Measurements from ENCODE around the gene LPIN1. TPM values are rescaled to one million over a fixed set of nuclear protein-coding genes. Genes with fewer than 3 reads are reported as not detected.

Gene LPIN1
- total and polyA plus RNA-seq, 4 donors = 10.1 to 27.4 (median 13.4) TPM

DNA sequence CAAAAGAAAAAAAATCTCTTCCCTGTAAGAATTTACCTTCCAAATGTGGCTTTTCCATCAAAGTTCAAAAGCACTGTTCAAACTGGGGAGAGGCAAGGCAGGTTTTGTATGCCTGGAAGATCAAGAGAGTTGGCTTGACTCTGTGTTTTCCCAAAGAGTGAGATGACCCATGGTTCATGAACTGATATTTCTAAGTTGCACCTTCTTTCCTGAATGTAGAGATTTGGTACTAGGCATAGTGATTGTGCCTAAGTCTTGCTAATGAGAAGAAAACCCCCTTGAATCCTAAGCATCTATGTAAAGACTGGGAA is 23.4 kb upstream of the LPIN1 start:
- no peak overlapping the region for H3K9ac ChIP-seq (ENCODE audit: low read depth in 1 of 2, low read length in 2 of 2)
- no peaks in the 10 kb centered on the region for H3K9me3 ChIP-seq (ENCODE audit: control insufficient read depth in 4 of 4, low read length in 3 of 4)
- H3K4me3 ChIP-seq (ENCODE audit: low read depth in 1 of 3, low read length in 3 of 3) = no peak overlapping the region
- no peaks in the 10 kb centered on the region for H3K36me3 ChIP-seq (ENCODE audit: control insufficient read depth in 4 of 4, insufficient read depth in 3 of 4, low read depth in 1 of 4, low read length in 3 of 4)
- H3K4me1 ChIP-seq (ENCODE audit: control insufficient read depth in 4 of 4, insufficient read depth in 4 of 4, low read length in 3 of 4) = peaks cover 9 to 23% (median 15%) of the 10 kb centered on the region in 4 donors
- H3K27ac ChIP-seq (ENCODE audit: low read depth in 1 of 2, low read length in 2 of 2) = peak overlapping the region; percentile 24 to 52
- H3K27me3 ChIP-seq (ENCODE audit: control insufficient read depth in 4 of 4, insufficient read depth in 4 of 4, low read length in 3 of 4) = no peaks in the 10 kb centered on the region
- TF ChIP-seq, protein P1, sequence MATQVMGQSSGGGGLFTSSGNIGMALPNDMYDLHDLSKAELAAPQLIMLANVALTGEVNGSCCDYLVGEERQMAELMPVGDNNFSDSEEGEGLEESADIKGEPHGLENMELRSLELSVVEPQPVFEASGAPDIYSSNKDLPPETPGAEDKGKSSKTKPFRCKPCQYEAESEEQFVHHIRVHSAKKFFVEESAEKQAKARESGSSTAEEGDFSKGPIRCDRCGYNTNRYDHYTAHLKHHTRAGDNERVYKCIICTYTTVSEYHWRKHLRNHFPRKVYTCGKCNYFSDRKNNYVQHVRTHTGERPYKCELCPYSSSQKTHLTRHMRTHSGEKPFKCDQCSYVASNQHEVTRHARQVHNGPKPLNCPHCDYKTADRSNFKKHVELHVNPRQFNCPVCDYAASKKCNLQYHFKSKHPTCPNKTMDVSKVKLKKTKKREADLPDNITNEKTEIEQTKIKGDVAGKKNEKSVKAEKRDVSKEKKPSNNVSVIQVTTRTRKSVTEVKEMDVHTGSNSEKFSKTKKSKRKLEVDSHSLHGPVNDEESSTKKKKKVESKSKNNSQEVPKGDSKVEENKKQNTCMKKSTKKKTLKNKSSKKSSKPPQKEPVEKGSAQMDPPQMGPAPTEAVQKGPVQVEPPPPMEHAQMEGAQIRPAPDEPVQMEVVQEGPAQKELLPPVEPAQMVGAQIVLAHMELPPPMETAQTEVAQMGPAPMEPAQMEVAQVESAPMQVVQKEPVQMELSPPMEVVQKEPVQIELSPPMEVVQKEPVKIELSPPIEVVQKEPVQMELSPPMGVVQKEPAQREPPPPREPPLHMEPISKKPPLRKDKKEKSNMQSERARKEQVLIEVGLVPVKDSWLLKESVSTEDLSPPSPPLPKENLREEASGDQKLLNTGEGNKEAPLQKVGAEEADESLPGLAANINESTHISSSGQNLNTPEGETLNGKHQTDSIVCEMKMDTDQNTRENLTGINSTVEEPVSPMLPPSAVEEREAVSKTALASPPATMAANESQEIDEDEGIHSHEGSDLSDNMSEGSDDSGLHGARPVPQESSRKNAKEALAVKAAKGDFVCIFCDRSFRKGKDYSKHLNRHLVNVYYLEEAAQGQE (IDR thresholded peaks at IDR 0.05) = no peak
- peak in 1 of 2 donors; percentile 4 for TF ChIP-seq JUND (IDR thresholded peaks at IDR 0.05)
- TF ChIP-seq RXRA (IDR thresholded peaks at IDR 0.05) = peak; percentile 70 to 74
- DNase-seq (ENCODE audit: low spot score) = no peak

DNA sequence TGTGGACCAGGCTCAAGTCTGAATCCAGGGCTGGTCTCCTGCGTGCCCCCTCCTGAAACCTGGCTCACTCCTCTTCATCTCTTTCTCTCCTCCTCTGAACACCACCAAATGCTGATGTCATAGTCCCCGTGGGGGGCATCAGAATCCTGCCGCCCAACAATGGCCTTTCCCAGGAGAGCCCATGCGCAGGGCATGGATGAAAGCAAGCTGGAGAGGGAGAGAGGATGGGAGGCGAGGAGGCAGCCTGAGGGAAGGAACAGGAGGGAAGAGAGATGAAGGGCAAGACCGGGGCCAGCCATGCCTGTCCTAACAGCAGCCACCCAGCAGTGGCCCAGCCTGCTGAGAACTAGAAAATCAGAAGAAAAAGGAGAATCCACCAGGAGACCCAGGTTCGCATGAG is 22.3 kb upstream of the LPIN1 start:
- no peak for DNase-seq (ENCODE audit: low spot score)
- H3K36me3 ChIP-seq (ENCODE audit: control insufficient read depth in 4 of 4, insufficient read depth in 3 of 4, low read depth in 1 of 4, low read length in 3 of 4) = no peaks in the 10 kb centered on the region
- no peak overlapping the region for H3K9ac ChIP-seq (ENCODE audit: low read depth in 1 of 2, low read length in 2 of 2)
- no peak overlapping the region for H3K27ac ChIP-seq (ENCODE audit: low read depth in 1 of 2, low read length in 2 of 2)
- 93% methylated on average over 7 of the region's 7 CpGs for WGBS
- no peaks in the 10 kb centered on the region for H3K9me3 ChIP-seq (ENCODE audit: control insufficient read depth in 4 of 4, low read length in 3 of 4)
- peaks cover 8 to 23% (median 14%) of the 10 kb centered on the region in 4 donors for H3K4me1 ChIP-seq (ENCODE audit: control insufficient read depth in 4 of 4, insufficient read depth in 4 of 4, low read length in 3 of 4)
- TF ChIP-seq, protein P2, sequence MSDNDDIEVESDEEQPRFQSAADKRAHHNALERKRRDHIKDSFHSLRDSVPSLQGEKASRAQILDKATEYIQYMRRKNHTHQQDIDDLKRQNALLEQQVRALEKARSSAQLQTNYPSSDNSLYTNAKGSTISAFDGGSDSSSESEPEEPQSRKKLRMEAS (IDR thresholded peaks at IDR 0.05) = no peak
- TF ChIP-seq HNF4A (conservative IDR thresholded peaks at IDR 0.05) = no peak
- TF ChIP-seq, protein P1 (IDR thresholded peaks at IDR 0.05) = no peak
- TF ChIP-seq, protein P3, sequence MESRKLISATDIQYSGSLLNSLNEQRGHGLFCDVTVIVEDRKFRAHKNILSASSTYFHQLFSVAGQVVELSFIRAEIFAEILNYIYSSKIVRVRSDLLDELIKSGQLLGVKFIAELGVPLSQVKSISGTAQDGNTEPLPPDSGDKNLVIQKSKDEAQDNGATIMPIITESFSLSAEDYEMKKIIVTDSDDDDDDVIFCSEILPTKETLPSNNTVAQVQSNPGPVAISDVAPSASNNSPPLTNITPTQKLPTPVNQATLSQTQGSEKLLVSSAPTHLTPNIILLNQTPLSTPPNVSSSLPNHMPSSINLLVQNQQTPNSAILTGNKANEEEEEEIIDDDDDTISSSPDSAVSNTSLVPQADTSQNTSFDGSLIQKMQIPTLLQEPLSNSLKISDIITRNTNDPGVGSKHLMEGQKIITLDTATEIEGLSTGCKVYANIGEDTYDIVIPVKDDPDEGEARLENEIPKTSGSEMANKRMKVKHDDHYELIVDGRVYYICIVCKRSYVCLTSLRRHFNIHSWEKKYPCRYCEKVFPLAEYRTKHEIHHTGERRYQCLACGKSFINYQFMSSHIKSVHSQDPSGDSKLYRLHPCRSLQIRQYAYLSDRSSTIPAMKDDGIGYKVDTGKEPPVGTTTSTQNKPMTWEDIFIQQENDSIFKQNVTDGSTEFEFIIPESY (IDR thresholded peaks at IDR 0.05) = no peak
- TF ChIP-seq, protein P4, sequence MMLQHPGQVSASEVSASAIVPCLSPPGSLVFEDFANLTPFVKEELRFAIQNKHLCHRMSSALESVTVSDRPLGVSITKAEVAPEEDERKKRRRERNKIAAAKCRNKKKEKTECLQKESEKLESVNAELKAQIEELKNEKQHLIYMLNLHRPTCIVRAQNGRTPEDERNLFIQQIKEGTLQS (IDR thresholded peaks at IDR 0.05) = no peak
- no peak for TF ChIP-seq GABPA (IDR thresholded peaks at IDR 0.05 in 1 of 2, conservative IDR thresholded peaks at IDR 0.05 in 1 of 2)
- no peak for TF ChIP-seq YY1 (IDR thresholded peaks at IDR 0.05)
- no peak for TF ChIP-seq FOXA2 (IDR thresholded peaks at IDR 0.05)
- TF ChIP-seq FOXA1 (IDR thresholded peaks at IDR 0.05) = no peak
- TF ChIP-seq RXRA (IDR thresholded peaks at IDR 0.05) = no peak
- no peak for TF ChIP-seq RAD21 (IDR thresholded peaks at IDR 0.05)
- TF ChIP-seq EGR1 (IDR thresholded peaks at IDR 0.05; ENCODE audit: low read depth in 2 of 2) = no peak
- no peak for TF ChIP-seq HNF4G (IDR thresholded peaks at IDR 0.05)
- TF ChIP-seq, protein P5, sequence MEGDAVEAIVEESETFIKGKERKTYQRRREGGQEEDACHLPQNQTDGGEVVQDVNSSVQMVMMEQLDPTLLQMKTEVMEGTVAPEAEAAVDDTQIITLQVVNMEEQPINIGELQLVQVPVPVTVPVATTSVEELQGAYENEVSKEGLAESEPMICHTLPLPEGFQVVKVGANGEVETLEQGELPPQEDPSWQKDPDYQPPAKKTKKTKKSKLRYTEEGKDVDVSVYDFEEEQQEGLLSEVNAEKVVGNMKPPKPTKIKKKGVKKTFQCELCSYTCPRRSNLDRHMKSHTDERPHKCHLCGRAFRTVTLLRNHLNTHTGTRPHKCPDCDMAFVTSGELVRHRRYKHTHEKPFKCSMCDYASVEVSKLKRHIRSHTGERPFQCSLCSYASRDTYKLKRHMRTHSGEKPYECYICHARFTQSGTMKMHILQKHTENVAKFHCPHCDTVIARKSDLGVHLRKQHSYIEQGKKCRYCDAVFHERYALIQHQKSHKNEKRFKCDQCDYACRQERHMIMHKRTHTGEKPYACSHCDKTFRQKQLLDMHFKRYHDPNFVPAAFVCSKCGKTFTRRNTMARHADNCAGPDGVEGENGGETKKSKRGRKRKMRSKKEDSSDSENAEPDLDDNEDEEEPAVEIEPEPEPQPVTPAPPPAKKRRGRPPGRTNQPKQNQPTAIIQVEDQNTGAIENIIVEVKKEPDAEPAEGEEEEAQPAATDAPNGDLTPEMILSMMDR (IDR thresholded peaks at IDR 0.05; ENCODE audit: low read depth, low read length, missing input control) = no peak
- TF ChIP-seq JUND (IDR thresholded peaks at IDR 0.05) = no peak
- TF ChIP-seq SP1 (IDR thresholded peaks at IDR 0.05) = no peak
- TF ChIP-seq TAF1 (conservative IDR thresholded peaks at IDR 0.05) = no peak
- no peak for TF ChIP-seq NR2F2 (IDR thresholded peaks at IDR 0.05)
- no peak overlapping the region for H3K4me3 ChIP-seq (ENCODE audit: low read depth in 1 of 3, low read length in 3 of 3)
- H3K27me3 ChIP-seq (ENCODE audit: control insufficient read depth in 4 of 4, insufficient read depth in 4 of 4, low read length in 3 of 4) = no peaks in the 10 kb centered on the region

All from liver (tissue), 9 donors.